GM19395 (cell line): Measurements from ENCODE around the gene ZBTB7C.

Experiments used
- ATAC-seq: cut with Tn5 transposase; IDR thresholded peaks from one replicate; pipeline ENCODE4 v1.9.1; 2021; ENCODE audit warnings: mild to moderate bottlenecking, moderate library complexity; ENCODE audit not compliant: unreplicated experiment

The ZBTB7C gene

DNA sequence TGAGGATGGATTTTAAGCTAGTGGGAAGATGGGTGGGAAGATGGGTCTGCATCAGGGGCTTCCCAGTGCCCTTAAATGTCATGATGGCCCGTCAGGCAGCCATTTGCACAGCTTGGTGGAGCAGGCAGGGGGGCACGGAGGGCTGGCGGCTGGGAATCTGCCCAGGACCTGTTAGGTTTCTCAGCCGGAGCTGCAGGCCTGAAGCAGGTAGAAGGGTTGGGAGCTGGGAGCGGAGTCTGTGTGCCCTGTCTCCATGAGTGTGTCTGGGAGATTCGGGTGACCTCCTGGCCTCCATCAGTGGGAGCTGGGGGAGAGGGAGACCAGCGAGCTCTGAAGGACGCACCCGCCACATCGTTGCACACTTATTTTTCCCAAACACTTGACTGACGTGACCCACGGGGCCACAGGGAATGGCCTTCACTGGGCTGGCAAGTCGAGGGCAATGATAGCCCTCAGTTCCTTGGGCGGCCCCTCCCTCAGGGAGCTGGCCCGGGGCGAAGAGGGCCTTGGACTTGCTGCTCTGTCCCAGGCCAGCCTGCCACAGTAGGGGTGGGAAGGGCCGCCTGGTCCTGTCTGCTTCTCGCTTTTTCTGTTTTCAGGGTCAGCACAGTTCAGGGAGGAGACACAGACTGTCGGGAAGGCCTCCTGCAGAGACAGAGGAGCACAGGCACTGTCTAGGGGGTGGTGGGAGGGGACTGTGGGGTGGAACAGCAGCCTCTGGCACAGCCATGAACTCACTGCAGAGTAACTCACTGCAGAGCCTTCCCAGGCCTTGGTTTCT, 236.8 kb downstream of the ZBTB7C start:
- no peak for ATAC-seq

GRCh38 chr18:48171490-48172188, 237.5 kb downstream of the ZBTB7C start:
- ATAC-seq = no peak

- no peak for ATAC-seq
These were observed 238.5 kb downstream of the ZBTB7C start for GRCh38 chr18:48170651-48171050.

DNA sequence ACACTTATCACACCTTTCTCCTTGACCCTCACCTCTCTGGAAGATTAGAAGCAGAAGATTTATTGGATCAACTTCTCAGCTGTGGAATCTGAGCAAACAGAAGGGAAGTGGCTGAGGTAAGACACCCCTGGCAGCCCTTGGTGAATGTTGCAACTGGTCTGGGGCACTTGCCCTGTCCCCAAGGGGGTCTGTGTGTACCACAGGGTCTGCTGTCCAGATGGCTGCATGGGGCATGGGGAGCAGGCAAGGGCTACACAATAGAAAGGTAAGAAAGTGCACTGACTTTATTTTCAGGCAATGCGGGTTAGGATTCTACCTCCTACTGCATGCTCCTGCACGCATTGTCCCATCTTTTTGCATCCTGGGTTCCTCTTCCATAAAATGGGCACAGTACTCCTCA, 240.3 kb downstream of the ZBTB7C start:
- no peak for ATAC-seq

- no peak for ATAC-seq
These were observed 241.3 kb downstream of the ZBTB7C start for GRCh38 chr18:48167897-48168253.

GRCh38 chr18:48166336-48166875, 242.8 kb downstream of the ZBTB7C start:
- ATAC-seq = no peak

GRCh38 chr18:48165111-48165866, 243.9 kb downstream of the ZBTB7C start:
- no peak for ATAC-seq

- no peak for ATAC-seq
These were observed 244.5 kb downstream of the ZBTB7C start for GRCh38 chr18:48164701-48165100.

DNA sequence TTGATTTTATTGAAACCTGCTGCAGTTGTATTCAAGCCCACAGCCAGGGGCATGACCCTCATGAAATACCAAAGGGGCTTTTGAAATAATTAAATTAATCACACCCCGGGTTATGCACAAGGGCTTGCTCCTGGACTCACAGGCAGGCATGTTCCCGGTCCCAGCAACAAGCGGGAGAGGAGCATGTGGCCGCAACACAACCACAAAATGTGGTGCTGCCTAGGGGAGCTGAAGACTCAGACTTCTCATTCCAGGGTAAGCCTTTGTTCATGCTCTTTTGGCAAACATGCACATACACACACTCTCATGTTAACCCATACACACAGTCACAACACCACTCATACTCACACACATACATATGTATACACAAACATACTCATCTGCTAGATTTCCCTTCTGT, 245.1 kb downstream of the ZBTB7C start:
- ATAC-seq = no peak

- no peak for ATAC-seq
These were observed 245.5 kb downstream of the ZBTB7C start for GRCh38 chr18:48163738-48164115.

DNA sequence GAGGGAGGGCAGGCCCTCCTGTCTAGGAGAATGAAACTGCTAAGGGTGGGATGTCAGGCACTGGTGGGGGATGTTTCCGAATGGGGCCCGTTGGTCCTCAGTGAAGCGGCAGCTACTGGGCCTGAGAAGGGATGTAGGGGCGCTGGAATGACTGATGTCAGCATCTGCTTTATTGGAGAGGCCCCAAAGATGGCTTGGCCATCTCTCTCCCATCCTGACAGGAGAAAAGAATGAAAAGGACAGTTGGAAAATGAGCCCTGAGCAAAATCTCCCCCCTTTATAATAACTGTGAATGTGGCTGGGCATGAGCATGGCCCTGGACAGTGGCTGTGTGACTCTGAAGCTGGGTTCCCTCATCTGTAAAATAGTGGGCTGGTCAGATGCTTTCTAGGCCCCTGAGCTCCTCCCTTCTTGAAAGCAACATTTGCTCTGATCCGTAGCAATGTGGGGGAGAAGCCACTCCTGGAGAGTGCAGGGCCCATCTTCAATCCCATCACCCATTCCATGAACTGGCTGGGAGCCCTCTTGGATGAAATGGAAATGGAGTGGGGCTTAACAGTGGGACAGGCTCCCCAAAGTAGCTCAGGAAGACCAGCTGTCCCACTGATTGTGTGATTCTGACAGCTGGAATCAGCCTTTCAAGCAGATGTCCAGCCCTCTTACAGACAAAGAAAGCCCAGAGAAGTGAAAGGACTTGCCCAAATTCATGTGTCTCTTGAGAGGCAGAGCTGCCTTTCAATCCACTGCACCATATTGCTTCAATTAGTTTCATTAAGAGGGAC, 246.0 kb downstream of the ZBTB7C start:
- ATAC-seq = no peak

DNA sequence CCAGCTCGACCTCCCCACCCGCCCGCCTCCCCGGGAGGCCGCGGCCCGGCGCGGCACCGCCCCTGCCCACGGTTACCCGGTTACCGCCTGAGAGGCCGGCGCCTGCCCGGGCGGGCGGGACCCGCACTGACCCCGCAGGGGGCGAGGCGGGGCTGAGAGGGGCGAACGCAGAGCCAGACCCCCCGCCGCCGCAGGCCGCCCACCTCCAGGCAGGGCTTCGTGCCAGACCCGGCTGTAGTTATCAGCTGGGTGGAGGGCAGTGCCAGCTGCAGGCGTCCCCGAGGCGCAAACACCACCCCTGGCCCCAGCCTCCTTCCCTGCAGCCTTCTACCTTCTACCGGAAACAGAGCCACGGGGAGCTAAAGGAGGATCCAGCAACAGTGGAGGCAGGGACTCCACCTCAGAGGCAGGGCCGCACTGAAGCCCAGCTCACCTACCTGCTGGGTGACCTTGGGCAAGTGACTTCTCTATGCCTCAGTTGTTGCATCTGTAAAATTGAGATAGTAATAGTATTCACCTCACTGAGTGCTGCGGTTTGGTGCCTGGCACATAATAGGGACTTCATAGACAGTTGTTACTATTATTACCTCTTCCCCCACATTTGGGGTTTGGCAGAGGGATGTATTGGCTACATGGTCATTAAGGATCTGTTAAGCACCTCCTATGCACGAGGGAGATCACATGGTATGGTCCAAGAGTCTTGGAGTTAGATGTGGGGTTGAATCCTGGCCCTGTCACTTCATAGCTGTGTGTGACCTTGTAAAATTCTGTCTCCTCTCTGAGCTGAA, 247.1 kb downstream of the ZBTB7C start:
- ATAC-seq = peak; percentile 47

GRCh38 chr18:48161191-48161910, 247.8 kb downstream of the ZBTB7C start:
- peak; percentile 78 for ATAC-seq

GRCh38 chr18:48160622-48161021, 248.6 kb downstream of the ZBTB7C start:
- no peak for ATAC-seq

- no peak for ATAC-seq
These were observed 249.4 kb downstream of the ZBTB7C start for GRCh38 chr18:48159816-48160215.

GRCh38 chr18:48158721-48159120, 250.5 kb downstream of the ZBTB7C start:
- ATAC-seq = no peak

DNA sequence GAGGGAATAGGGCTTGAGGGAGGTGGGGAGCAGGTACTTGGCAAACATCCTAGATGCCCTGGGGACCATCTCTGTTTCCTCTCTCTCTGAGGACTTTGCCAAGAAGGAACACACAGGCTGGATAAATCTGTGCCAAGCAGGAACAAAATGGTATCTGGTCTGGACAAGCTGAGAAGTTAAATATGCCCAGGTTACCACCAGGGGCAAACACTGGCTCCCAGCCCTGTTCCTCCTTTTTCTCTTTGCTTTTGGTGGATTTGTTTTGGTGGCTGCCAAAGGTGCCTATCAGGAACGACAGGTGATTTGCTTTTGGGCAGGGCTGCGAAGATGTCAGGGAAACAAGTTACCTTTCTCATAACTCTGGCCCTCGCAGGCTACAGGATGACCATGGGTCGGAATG, 251.2 kb downstream of the ZBTB7C start:
- no peak for ATAC-seq

DNA sequence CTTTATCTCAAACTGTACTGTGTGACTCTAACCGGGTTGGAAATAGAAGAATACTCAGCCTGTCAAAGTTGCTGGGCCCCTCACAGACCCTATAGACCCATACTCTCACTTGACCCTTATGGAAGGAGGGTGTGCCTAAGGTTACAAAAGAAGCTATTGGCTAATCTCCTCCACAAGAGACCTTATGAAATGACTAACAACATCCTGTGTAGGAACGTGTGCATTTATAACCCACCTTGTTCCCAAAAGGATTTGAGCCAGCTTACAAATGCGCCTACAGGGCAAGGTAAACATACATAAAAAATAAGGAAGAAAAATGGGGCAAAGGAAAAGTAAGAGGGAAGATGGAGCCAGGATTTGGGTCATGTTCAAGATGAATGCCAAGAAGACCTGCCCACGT, 253.3 kb downstream of the ZBTB7C start:
- no peak for ATAC-seq

DNA sequence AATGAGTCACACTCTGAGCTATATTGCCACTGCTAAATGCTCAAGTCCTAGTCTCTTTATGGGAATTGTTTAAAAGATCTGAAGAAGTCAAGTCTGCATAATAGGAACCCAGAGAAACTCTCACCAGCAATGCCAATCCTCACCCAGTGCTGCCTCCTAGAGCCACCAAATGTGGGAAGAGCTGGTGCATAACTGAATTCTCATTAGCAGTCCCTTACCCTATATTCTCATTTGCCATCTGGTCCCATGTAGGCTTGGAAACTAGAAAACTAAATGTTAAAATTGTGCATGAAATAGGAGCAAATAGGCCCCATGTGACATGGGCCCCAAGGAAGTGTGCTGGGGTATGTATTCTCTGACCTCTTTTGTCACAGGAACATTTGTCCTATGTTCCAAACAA, 254.4 kb downstream of the ZBTB7C start:
- ATAC-seq = no peak
